Lung (tissue), 12 donors: ENCODE measurements around the gene CAMK2B. TPM values are rescaled to one million over a fixed set of nuclear protein-coding genes. Genes with fewer than 3 reads are reported as not detected.

Experiments used
- ATAC-seq: fragments of 200-7000 bp; cut with Tn5 transposase; one replicate; pipeline ENCODE4 v1.9.1; 2020; ENCODE audit warnings: moderate number of reproducible peaks; ENCODE audit not compliant: insufficient read depth, low FRiP score
- DNase-seq, 3 donors: peaks; one replicate each; pipeline ENCODE4 v3.0.0-alpha.2; 2013 to 2017
- H3K27ac ChIP-seq, 2 donors: one replicate each; pipeline ENCODE4 v1.5.1; 2013; ENCODE audit warnings: mild to moderate bottlenecking in 2 of 2, moderate library complexity in 2 of 2, control low read depth in 1 of 2, inconsistent platforms in 1 of 2, low read depth in 1 of 2, low read length in 1 of 2
- H3K27me3 ChIP-seq, 3 donors: one replicate each; pipeline ENCODE4 v1.5.1; 2013; ENCODE audit warnings: low read length in 2 of 3; ENCODE audit not compliant: control insufficient read depth in 3 of 3, insufficient read depth in 3 of 3
- H3K36me3 ChIP-seq, 4 donors: one replicate each; pipeline ENCODE4 v1.5.1; 2013; ENCODE audit warnings: low read length in 4 of 4, mild to moderate bottlenecking in 1 of 4, moderate library complexity in 1 of 4; ENCODE audit not compliant: control insufficient read depth in 4 of 4, insufficient read depth in 4 of 4
- H3K4me1 ChIP-seq, 5 donors: one replicate each; pipeline ENCODE4 v1.5.1; 2013; ENCODE audit warnings: low read length in 5 of 5, mild to moderate bottlenecking in 2 of 5, moderate library complexity in 1 of 5; ENCODE audit not compliant: control insufficient read depth in 5 of 5, insufficient read depth in 5 of 5
- H3K4me3 ChIP-seq: one replicate; pipeline ENCODE4 v1.5.1; 2013; ENCODE audit warnings: mild to moderate bottlenecking, control low read depth, moderate library complexity
- H3K9ac ChIP-seq, 2 donors: one replicate each; pipeline ENCODE4 v1.5.1; 2013; ENCODE audit warnings: low read length in 2 of 2, control low read depth in 1 of 2; ENCODE audit not compliant: insufficient read depth in 1 of 2
- H3K9me3 ChIP-seq, 4 donors: one replicate each; pipeline ENCODE4 v1.5.1; 2013; ENCODE audit warnings: low read length in 3 of 4, mild to moderate bottlenecking in 1 of 4, moderate library complexity in 1 of 4; ENCODE audit not compliant: control insufficient read depth in 4 of 4, insufficient read depth in 3 of 4
- WGBS, 2 donors: extraction: QIAGEN DNeasy Blood & Tissue Kit; methylation state at CpG; one replicate each; pipeline ENCODE4 v1.1.7; 2013; 5-methylcytosine and 5-hydroxymethylcytosine counted together
- polyA plus RNA-seq, 2 donors: library from polyadenylated mRNA; stranded (reverse); fragments of 200-250 nt; gene quantifications; one replicate each; pipeline ENCODE4 v1.2.1, GENCODE V29; 2013
- total RNA-seq, 2 donors: library from RNA; depleted of rRNA in 1 of 2; stranded (reverse); fragments of >200 nt in 1 of 2; gene quantifications; one replicate each; pipeline ENCODE4 v1.2.1, GENCODE V29; 2014 to 2021
- TF ChIP-seq, protein P1 (sequence below): IDR thresholded peaks from 2 replicates; pipeline ENCODE4 v1.5.1; 2012; ENCODE audit warnings: mild to moderate bottlenecking; ENCODE audit errors: control extremely low read depth, extremely low read depth
- donor health status: control.
- donor health status: control.
- donor health status: Bipolar disorder and iron deficiency.
- donor health status: healthy.
- donor health status: DM: yes; HTN: yes; CAD: no.

CAMK2B gene
- total and polyA plus RNA-seq, 4 donors, result 0.12 to 0.80 (median 0.33) TPM

DNA sequence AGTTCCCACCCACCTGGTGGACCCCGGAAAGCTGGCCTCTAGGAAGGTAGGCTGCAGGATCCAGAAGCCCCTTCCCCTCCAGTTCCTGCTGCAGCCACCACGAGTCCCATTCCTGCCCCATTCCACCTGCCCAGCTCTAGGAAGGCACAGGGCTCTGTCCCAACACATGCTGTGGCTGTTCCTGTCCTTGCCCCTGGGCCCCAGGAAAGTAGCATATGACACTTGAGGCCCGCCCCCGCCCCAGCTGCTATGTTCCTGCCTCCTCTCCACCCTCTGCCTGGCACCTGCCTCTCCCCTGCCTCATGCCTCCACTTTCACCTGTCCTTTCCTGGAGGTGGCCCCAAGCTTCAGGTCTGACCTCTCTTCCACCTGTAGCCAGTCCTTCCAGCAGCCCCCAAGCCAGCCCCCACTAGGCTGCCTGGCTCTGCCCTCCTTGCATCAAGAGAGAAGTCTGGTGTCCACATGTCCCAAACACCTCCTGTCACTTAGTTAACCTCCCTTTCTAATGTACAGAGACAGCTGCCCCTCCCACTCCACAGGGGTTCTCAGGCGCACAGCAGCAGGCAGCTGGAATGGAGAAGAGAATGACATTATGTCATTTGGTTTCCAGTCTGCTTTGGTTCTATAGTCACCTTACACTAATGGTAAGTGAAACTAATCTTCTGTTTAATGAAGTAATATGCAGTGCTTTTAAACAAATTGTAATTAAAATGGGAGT is 101.9 kb downstream of the CAMK2B start:
- Histone ChIP-seq H3K4me1 (peaks cover 0 to 5% (median 0%) of the 10 kb centered on the region in 5 donors), H3K27me3 (peaks cover 0 to 10% (median 2%) of the 10 kb centered on the region in 3 donors), H3K9me3 (peaks cover 0 to 11% (median 0%) of the 10 kb centered on the region in 4 donors), H3K4me3 (no peak overlapping the region), H3K27ac (no peak overlapping the region), H3K9ac (no peak overlapping the region), H3K36me3 (no peaks in the 10 kb centered on the region)
- DNase-seq, result no peak
- no peak for ATAC-seq
- TF ChIP-seq, protein P1, sequence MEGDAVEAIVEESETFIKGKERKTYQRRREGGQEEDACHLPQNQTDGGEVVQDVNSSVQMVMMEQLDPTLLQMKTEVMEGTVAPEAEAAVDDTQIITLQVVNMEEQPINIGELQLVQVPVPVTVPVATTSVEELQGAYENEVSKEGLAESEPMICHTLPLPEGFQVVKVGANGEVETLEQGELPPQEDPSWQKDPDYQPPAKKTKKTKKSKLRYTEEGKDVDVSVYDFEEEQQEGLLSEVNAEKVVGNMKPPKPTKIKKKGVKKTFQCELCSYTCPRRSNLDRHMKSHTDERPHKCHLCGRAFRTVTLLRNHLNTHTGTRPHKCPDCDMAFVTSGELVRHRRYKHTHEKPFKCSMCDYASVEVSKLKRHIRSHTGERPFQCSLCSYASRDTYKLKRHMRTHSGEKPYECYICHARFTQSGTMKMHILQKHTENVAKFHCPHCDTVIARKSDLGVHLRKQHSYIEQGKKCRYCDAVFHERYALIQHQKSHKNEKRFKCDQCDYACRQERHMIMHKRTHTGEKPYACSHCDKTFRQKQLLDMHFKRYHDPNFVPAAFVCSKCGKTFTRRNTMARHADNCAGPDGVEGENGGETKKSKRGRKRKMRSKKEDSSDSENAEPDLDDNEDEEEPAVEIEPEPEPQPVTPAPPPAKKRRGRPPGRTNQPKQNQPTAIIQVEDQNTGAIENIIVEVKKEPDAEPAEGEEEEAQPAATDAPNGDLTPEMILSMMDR, result no peak
- 66 to 70% methylated on average over 5 of the region's 5 CpGs for WGBS, 2 donors

DNA sequence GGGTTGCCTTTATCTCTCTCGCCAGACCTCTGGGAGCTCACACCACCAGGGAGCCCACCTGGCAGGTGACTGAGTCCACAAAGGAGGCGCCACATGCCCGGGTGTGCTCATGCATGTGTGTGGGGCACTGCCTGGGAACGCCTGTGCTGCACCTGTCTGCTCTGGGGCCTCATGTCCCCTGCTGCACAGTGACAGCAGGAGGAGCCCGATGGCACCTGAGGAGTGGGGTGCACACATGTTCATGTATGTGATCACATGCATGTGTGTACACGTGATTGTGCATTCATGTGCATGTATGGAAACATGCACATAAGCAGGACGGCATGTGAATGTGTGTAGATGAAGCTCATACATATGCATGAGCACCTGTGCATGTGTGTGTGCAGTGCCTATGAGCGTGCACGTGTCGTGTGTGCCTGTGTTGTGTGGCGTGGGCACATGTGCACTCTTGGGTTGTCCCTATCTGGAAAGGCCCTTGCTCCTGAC is 102.6 kb downstream of the CAMK2B start:
- peaks cover 0 to 14% (median 0%) of the 10 kb centered on the region in 4 donors for H3K9me3 ChIP-seq
- WGBS, 2 donors, result 90 to 94% methylated on average over 11 of the region's 11 CpGs
- no peak overlapping the region for H3K9ac ChIP-seq
- H3K4me1 ChIP-seq, result peaks cover 0 to 5% (median 0%) of the 10 kb centered on the region in 5 donors
- H3K36me3 ChIP-seq, result no peaks in the 10 kb centered on the region
- peaks cover 0 to 10% (median 2%) of the 10 kb centered on the region in 3 donors for H3K27me3 ChIP-seq
- DNase-seq (no peak), ATAC-seq (no peak)
- no peak overlapping the region for H3K4me3 ChIP-seq
- no peak overlapping the region for H3K27ac ChIP-seq
- TF ChIP-seq, protein P1, result no peak

DNA sequence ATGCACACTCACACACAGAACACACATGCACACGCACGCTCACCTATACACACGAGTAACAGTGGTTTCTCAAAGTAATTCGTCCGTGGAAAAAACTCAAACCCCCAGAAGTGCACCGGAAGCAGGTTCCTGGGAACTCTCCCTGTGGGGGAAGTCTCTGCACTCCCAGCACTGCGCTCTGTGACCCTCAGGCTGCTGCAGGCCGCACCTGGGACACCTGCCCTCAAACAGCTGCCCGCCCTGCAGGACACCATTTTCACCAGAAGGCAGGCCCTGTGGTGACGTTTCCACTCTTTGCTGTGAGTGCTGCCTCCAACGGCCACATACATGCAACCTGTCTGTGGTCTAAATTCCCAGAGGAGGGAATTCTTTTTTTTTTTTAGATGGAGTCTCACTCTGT is 103.3 kb downstream of the CAMK2B start:
- H3K36me3 ChIP-seq, result no peaks in the 10 kb centered on the region
- ATAC-seq, result no peak
- TF ChIP-seq, protein P1, result no peak
- no peak for DNase-seq
- H3K4me3 ChIP-seq, result no peak overlapping the region
- peaks cover 0 to 14% (median 0%) of the 10 kb centered on the region in 4 donors for H3K9me3 ChIP-seq
- H3K27me3 ChIP-seq, result peaks cover 0 to 10% (median 2%) of the 10 kb centered on the region in 3 donors
- H3K4me1 ChIP-seq, result peaks cover 0 to 9% (median 0%) of the 10 kb centered on the region in 5 donors
- 83 to 85% methylated on average over 11 of the region's 11 CpGs for WGBS, 2 donors
- no peak overlapping the region for H3K27ac ChIP-seq
- H3K9ac ChIP-seq, result no peak overlapping the region
